Large intestine (tissue), 3 donors: ENCODE results near the gene FSTL4. TPM values are rescaled to one million over a fixed set of nuclear protein-coding genes. Genes with fewer than 3 reads are reported as not detected.
A peak's percentile ranks its signal among the peaks of the same experiment; 100 is the strongest.

Source experiments
- DNase-seq, 2 donors: peaks; one replicate each; pipeline versions ENCODE4 v3.0.0 to v3.0.0-alpha.2; 2013
- H3K27ac ChIP-seq: one replicate; pipeline ENCODE4 v1.5.1; 2013; ENCODE audit warnings: low read length
- H3K27me3 ChIP-seq: 2 replicates; pipeline ENCODE4 v1.6.1; 2013; ENCODE audit warnings: low read length; ENCODE audit not compliant: control insufficient read depth, insufficient read depth
- H3K36me3 ChIP-seq: 2 replicates; pipeline ENCODE4 v1.6.1; 2013; ENCODE audit warnings: low read length; ENCODE audit not compliant: control insufficient read depth, insufficient read depth
- H3K4me1 ChIP-seq: one replicate; pipeline ENCODE4 v1.6.1; 2013; ENCODE audit warnings: low read length; ENCODE audit not compliant: control insufficient read depth, insufficient read depth
- H3K4me3 ChIP-seq: one replicate; pipeline ENCODE4 v1.5.1; 2013; ENCODE audit warnings: low read length
- H3K9me3 ChIP-seq: one replicate; pipeline ENCODE4 v1.6.1; 2013; ENCODE audit warnings: mild to moderate bottlenecking, low read depth, low read length, moderate library complexity; ENCODE audit not compliant: control insufficient read depth
- WGBS: methylation state at CpG from one replicate; pipeline ENCODE4 v1.1.5; 2013; ENCODE audit warnings: low lambda C conversion rate; ENCODE audit not compliant: insufficient coverage; 5-methylcytosine and 5-hydroxymethylcytosine counted together
- polyA plus RNA-seq: library from polyadenylated mRNA; unstranded; fragments of 120-200 nt; gene quantifications from one replicate; pipeline ENCODE4 v1.2.1, GENCODE V29; 2013

The FSTL4 gene
- polyA plus RNA-seq, 1 donor: 1.4 TPM

DNA sequence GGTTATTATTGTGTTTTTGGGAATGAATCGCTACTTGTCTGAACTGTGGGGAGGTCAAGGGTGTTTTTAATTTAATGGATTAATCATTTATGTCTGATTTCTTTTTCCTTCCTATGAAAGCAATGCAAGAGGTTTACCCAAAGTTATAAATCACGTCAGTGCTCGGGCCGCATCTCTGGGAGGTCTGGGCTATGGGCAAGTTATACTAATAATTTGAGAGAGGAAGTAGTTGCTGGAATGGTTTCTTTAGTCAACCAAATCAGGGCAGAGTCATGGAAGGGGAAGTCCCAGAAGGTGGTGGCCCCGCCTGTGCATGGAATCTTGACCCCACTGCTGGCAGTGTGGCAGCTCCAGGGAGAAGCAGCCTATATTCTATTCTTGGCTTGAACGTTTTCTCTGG lies 380.3 kb downstream of the FSTL4 start:
- Histone ChIP-seq H3K4me3 (no peak overlapping the region), H3K36me3 (no peaks in the 10 kb centered on the region), H3K27me3 (no peaks in the 10 kb centered on the region), H3K4me1 (peaks cover 12% of the 10 kb centered on the region), H3K27ac (no peak overlapping the region), H3K9me3 (no peaks in the 10 kb centered on the region)
- peak; percentile 54 to 87 for DNase-seq
- no CpG with 5 or more reads among the region's 6 CpGs for WGBS

DNA sequence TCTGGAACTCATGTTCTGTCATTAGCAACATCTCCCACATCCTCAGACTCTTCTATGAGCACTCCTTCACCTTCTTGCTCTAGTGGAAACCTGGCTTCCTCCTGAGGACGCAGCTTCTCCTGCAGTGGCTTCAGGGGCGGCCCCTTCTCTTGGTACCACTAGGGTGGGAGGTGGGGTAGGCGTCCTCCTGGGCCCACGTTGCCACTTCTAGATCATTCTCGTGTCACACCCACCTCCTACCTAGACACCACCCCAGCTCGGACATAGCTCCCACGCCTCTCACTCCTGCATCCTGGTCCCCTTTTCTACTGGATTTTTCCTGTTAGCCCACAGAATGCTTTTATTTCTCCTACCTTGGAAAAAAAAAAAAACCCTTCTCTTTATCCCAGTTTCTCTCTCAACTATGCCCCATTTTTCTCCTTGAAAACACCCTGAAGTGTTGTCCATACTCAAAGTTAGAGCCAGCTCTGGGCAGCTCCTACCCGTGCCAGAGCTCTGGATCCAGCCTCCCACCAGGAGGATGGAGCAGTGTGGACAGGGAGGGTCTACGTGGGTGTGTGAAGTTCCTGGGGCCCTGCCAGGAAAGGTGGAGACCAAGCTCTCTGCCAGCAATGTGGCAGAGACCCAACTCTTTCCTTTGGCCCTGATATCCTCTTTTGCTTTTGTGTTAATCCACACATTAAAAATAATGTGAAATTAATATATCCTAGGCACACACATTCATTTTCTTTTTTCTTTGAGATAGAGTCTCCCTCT lies 381.3 kb downstream of the FSTL4 start:
- no CpG with 5 or more reads among the region's 9 CpGs for WGBS
- Histone ChIP-seq H3K27me3 (no peaks in the 10 kb centered on the region), H3K4me1 (peaks cover 23% of the 10 kb centered on the region), H3K27ac (no peak overlapping the region), H3K36me3 (no peaks in the 10 kb centered on the region), H3K4me3 (no peak overlapping the region), H3K9me3 (no peaks in the 10 kb centered on the region)
- DNase-seq: no peak

DNA sequence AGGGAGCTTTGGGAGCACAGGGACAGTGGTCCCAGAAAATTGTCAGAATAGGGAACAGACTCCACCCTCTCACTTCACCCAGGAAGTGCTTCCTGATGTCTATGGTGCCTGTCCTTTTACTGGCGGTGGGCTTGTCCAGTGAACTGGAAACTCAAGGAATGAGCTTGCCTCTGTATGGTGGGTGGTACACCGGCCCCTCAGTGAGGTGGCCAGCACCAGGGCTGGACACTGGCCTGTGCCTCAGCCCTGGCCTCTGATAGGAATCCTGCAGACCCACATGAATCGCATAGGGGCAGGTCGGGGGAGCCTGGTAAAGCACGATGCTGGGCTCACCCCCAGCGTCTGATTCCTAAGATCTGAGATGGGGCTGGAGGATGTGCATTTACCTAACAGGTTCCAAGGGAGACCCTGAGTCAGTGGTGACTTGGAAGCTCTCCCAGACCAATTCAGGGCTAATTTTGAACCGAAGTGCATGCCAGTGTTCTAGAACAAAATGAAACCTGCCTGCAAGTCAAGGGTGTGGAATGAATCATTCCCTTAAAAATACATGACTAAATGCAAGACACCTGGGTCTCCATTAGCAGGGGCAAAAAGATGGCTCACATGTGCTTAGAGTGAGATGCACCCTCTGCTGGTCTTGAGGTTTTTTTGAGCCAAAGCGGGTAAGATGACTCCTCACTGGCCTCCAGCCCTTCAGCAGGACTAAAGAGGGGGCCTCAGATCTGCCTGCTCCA lies 382.2 kb downstream of the FSTL4 start:
- no peaks in the 10 kb centered on the region for H3K36me3 ChIP-seq
- no peaks in the 10 kb centered on the region for H3K9me3 ChIP-seq
- H3K4me1 ChIP-seq: peaks cover 30% of the 10 kb centered on the region
- DNase-seq: no peak
- H3K4me3 ChIP-seq: no peak overlapping the region
- H3K27ac ChIP-seq: no peak overlapping the region
- WGBS: no CpG with 5 or more reads among the region's 8 CpGs
- H3K27me3 ChIP-seq: no peaks in the 10 kb centered on the region

DNA sequence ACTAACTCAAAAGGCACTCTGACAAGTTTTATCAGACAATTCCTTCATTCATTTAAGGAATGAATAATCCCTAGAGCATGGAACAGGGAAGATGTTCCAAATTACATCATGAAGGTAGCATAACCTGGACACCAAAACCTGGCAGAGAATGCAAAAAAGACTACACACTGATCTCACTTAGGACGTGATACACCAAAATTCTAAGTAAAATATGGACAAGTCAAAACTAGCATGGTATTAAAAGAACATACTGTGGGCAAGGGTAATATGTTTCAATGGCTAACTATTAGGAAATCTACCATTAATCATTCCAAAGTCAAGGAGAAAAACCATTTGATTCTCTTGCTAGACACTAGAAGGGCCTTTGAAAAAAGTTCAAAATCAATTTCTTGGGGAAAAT lies 384.0 kb downstream of the FSTL4 start:
- no peaks in the 10 kb centered on the region for H3K27me3 ChIP-seq
- DNase-seq: no peak
- H3K4me3 ChIP-seq: no peak overlapping the region
- peaks cover 37% of the 10 kb centered on the region for H3K4me1 ChIP-seq
- H3K9me3 ChIP-seq: no peaks in the 10 kb centered on the region
- no peak overlapping the region for H3K27ac ChIP-seq
- H3K36me3 ChIP-seq: no peaks in the 10 kb centered on the region
- no CpG with 5 or more reads among the region's 1 CpG for WGBS

DNA sequence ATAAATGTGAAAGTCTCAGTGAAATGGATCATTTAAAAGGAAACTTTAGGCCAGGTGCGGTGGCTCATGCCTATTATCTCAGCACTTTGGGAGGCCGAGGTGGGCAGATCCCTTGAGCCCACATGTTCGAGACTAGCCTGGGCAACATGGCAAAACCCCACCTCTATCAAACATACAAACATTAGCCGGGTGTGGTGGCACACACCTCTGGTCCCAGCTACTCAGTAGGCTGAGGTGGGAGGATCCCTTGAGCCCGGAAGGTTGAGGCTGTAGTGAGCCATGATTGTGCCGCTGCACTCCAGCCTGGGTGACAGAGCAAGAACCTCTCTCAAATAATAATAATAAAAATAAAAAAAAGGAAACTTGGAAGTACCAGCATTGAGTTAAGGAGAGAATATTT lies 384.4 kb downstream of the FSTL4 start:
- no CpG with 5 or more reads among the region's 6 CpGs for WGBS
- Histone ChIP-seq H3K4me1 (peaks cover 37% of the 10 kb centered on the region), H3K4me3 (no peak overlapping the region), H3K27ac (no peak overlapping the region), H3K36me3 (no peaks in the 10 kb centered on the region), H3K9me3 (no peaks in the 10 kb centered on the region), H3K27me3 (no peaks in the 10 kb centered on the region)
- DNase-seq: no peak

DNA sequence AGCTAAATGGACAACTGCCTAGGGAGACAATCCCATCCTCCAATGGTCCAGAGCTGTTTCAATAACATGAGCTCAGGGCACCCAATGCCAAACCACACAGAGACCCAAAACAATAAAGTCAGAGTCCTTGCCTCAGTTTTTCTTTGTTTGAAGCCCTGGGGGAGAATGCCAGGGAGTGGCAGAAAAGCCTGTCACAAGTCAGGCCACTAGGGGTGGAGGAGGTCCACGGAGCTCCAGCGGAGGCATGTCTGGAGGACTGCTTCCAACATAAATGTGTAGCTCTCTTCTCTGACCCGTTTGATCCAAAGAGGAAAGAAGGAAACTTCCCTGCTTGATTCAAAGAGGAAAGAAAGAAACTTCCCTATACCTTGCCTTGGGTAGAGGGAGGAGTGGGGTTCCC lies 385.3 kb downstream of the FSTL4 start:
- Histone ChIP-seq H3K4me1 (peaks cover 37% of the 10 kb centered on the region), H3K36me3 (no peaks in the 10 kb centered on the region), H3K27ac (no peak overlapping the region), H3K4me3 (no peak overlapping the region), H3K9me3 (no peaks in the 10 kb centered on the region), H3K27me3 (no peaks in the 10 kb centered on the region)
- no peak for DNase-seq
- no CpG with 5 or more reads among the region's 3 CpGs for WGBS

DNA sequence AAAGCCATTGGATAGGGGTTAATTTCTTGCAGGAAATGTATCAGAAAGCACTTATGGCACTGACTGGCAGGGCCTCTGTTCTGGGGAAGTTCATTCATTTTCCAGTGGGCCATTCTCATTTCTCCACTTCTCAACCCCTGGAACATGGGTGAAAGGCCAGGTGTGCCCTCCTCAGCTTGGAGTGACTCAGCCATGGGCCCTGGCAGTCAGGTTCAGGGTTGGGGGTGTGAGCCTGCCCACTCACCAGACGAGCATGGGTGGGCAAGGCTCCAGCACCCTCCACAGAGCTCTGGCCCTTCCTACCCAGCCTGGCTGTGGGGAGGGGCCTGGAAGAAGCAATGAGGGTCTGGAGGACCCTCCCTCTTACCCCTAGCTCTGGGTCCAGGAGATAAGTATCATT lies 386.2 kb downstream of the FSTL4 start:
- WGBS: no CpG with 5 or more reads among the region's 1 CpG
- Histone ChIP-seq H3K27ac (peak overlapping the region; percentile 65), H3K4me1 (peaks cover 37% of the 10 kb centered on the region), H3K9me3 (no peaks in the 10 kb centered on the region), H3K36me3 (no peaks in the 10 kb centered on the region), H3K4me3 (no peak overlapping the region), H3K27me3 (no peaks in the 10 kb centered on the region)
- DNase-seq: no peak

DNA sequence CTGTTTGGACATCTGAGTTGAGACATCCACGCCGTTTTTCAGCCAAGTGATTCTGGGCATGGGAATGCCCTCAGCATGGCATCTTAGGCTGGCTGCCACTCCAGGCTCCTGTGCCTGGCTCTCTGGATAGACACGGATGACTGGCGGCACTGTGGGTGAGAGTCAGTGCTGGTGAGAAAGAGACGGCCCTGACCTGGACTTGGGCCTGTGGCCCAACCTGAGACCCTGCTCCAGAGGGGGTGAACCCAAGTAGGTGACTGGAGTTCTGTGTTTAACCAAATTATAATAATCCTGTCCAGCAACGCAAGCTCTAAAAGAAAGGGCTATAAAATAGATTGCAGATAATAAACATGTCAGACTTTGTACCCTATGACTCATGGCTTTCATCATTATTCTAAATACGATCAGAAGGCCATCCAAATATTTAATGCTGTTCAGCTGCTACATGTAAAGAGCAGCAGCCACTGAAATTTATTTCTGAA lies 386.6 kb downstream of the FSTL4 start:
- peak overlapping the region; percentile 65 for H3K27ac ChIP-seq
- 0% methylated on average over 1 of the region's 7 CpGs for WGBS
- peak; percentile 92 to 96 for DNase-seq

DNA sequence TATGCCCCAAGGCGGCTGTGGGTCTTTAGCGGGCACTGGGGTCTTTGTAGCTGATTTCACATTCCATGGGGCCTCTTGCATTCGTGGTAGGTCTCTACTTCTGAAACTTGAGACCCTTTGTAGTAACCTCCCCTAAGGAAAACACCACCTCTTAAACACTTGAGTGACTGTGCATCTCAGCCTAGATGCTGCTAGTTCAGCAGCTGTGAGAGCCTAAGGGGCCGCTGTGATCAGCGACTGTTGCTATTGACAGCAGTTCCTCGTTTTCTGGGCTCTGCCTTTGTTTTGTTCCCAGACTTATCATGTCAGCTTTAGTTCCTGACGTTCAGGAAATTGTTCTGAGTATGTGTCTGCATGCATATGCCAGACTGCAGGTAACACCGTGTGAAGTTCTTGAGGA lies 389.4 kb downstream of the FSTL4 start:
- H3K4me3 ChIP-seq: no peak overlapping the region
- no peaks in the 10 kb centered on the region for H3K27me3 ChIP-seq
- no peak overlapping the region for H3K27ac ChIP-seq
- peaks cover 41% of the 10 kb centered on the region for H3K4me1 ChIP-seq
- no peaks in the 10 kb centered on the region for H3K36me3 ChIP-seq
- WGBS: no CpG with 5 or more reads among the region's 8 CpGs
- no peaks in the 10 kb centered on the region for H3K9me3 ChIP-seq
- DNase-seq: no peak

More for the DNA sequence above, 386.6 kb downstream of the FSTL4 start:
- peaks cover 40% of the 10 kb centered on the region for H3K4me1 ChIP-seq
- no peaks in the 10 kb centered on the region for H3K27me3 ChIP-seq
- no peaks in the 10 kb centered on the region for H3K9me3 ChIP-seq
- no peak overlapping the region for H3K4me3 ChIP-seq
- no peaks in the 10 kb centered on the region for H3K36me3 ChIP-seq

DNA sequence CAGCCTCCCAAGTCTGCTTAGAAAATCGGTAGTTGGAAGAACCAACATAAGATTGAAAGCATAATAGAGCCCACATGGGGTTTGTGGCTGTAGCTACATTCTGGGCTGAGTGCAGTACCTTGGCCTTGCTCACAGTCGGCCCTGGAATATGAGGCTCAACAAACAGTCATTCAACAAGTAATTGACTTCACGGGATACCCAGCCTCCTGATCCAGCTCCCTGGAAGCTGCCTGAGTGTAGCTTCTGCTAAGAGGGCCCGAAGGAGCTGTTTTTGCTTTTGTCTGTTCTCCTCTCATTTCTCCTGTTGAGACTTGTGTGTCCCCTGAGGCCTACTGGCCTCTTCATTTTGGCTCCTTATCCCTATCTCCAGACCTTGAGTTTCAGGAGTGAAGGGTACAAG lies 389.8 kb downstream of the FSTL4 start:
- DNase-seq: no peak
- H3K4me3 ChIP-seq: no peak overlapping the region
- no peaks in the 10 kb centered on the region for H3K9me3 ChIP-seq
- H3K36me3 ChIP-seq: no peaks in the 10 kb centered on the region
- H3K27ac ChIP-seq: no peak overlapping the region
- H3K4me1 ChIP-seq: peaks cover 41% of the 10 kb centered on the region
- no peaks in the 10 kb centered on the region for H3K27me3 ChIP-seq
- no CpG with 5 or more reads among the region's 4 CpGs for WGBS
